ENCODE measurements around the gene CERCAM.

GRCh38 chr9:128416432-128417019 is 4.1 kb upstream of the CERCAM start:
- TF ChIP-seq, protein P1, sequence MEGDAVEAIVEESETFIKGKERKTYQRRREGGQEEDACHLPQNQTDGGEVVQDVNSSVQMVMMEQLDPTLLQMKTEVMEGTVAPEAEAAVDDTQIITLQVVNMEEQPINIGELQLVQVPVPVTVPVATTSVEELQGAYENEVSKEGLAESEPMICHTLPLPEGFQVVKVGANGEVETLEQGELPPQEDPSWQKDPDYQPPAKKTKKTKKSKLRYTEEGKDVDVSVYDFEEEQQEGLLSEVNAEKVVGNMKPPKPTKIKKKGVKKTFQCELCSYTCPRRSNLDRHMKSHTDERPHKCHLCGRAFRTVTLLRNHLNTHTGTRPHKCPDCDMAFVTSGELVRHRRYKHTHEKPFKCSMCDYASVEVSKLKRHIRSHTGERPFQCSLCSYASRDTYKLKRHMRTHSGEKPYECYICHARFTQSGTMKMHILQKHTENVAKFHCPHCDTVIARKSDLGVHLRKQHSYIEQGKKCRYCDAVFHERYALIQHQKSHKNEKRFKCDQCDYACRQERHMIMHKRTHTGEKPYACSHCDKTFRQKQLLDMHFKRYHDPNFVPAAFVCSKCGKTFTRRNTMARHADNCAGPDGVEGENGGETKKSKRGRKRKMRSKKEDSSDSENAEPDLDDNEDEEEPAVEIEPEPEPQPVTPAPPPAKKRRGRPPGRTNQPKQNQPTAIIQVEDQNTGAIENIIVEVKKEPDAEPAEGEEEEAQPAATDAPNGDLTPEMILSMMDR (IDR thresholded peaks at IDR 0.05), result no peak
- no peak for TF ChIP-seq POLR2A (IDR thresholded peaks at IDR 0.05)
